GM18520 (cell line): ENCODE data around the gene TMEM184C.

ENCODE experiments used
- ATAC-seq: cut with Tn5 transposase; IDR thresholded peaks from one replicate; pipeline ENCODE4 v1.9.1; 2021; ENCODE audit not compliant: unreplicated experiment

Gene TMEM184C

GRCh38 chr4:147648656-147649055 lies 31.5 kb downstream of the TMEM184C start:
- no peak for ATAC-seq

GRCh38 chr4:147651563-147651962 lies 34.4 kb downstream of the TMEM184C start:
- ATAC-seq = no peak

GRCh38 chr4:147655639-147656038 lies 38.4 kb downstream of the TMEM184C start:
- no peak for ATAC-seq

DNA sequence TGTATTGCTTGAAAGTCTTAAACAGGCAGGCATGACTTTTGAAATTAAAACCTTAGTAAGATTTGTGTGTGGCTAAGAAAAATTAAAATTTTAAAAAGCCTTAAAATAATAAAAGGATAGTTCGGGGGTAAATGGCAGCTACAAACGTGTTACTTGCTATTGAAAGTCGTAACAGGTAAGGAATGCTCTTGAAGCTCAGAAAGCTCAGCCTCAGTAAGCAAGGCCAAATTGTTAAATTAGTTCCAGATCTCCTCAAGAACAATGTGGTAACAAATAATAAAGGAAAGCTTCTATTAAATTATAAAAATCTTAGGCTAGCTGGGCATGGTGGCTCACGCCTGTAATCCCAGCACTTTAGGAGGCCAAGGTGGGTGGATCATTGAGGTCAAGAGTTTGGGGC lies 41.3 kb downstream of the TMEM184C start:
- no peak for ATAC-seq

DNA sequence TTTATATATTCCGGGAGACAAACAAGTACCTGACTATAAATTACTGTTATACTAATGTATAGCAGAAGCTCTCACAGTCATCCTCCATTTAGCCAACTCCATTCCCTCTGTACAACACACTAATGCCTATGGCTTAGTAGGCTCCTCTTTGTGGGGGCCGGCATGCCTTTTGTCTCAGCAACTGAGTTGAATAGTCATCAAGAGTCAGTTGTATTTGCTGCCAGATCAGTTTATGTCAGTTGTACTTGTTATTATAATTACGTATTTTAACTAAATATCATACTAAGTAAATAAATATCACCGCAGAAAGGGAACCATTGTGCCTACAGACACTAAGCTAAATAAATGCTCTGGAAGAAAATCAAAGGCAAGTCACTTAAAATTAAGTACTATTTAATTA lies 56.9 kb downstream of the TMEM184C start:
- no peak for ATAC-seq

DNA sequence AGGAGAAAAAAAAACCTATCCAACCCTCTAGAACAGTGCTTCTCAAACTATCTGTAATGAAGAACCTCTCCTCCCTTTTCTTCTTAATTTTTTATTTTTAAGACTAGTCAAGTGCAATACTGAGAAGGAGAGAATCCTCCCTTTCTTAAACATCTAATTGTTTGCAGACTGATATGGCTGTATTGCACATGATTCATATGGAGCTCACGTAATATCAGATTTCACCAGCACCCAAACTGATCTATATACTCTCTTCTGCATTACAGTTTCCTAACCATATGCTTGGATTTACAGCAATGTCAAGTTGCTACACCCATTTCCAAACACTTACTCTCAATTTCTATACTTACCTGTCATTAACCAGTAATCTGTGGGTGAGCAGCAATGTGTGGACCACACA lies 57.3 kb downstream of the TMEM184C start:
- ATAC-seq = no peak

DNA sequence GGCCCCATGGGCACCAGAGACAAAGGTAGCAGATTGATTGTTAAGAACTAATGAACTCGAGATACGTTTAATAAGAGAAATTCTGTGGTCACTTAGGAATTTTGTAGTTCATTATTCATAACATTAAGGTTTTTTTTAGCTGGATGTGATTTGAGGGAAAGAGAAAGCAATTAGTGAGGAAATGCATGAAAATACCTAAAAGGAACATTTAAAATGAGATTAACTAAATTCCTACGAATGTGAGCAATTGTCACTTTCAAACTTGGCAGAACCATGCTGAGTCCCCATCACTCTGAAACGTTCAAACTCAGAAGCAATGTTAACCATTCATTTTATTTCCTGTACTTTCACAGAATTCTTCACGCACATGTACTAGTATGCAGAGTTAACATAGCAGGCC lies 60.9 kb downstream of the TMEM184C start:
- ATAC-seq = no peak

DNA sequence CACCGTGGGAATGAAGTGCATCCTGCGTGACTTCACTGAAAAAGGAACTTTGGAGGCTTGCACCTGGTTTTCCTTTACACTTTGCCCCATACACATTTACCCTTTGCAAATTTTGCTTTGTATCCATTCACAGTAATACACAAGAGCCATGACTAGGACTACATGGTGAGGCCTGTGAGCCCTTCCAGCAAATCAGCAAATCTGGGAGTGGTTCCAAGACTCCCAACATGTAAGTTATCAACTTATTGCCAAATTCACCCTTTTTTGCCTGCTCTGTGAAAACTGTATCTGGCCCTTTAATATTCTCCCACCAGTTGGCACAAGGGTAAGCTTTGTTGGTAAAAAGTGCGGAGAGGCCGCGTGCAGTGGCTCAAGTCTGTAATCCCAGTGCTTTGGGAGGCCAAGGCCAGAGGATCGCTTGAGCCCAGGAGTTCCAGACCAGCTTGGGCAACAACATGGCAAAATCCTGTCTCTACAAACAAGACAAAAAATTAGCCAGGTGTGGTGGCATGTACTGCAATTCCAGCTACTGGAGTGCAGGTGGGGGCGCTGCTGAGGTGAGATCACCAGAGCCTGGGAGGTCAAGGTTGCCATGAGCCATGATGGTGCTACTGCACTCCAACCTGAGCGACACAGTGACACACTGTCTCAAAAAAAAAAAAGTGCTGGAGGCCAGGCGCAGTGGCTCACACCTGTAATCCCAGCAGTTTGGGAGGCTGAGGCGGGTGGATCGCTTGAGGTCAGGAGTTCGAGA lies 61.8 kb downstream of the TMEM184C start:
- no peak for ATAC-seq

DNA sequence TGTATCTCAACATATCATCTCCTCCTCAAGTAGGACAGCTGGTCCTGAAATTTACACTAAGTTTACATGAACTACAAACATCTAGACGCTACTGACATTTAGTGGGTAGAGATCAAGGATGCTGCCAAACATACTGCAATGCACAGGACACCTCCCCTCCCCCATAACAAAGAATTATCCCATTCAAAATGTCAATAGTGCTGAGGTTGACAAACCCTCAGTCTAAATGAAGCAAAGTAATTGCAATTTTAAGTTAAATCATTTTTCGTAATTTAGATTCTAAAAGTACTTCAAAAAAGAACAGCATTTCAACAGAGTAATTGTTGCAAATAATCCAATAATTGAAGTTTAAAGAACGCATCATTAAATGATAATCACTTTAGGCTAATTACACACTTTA lies 65.6 kb downstream of the TMEM184C start:
- no peak for ATAC-seq

DNA sequence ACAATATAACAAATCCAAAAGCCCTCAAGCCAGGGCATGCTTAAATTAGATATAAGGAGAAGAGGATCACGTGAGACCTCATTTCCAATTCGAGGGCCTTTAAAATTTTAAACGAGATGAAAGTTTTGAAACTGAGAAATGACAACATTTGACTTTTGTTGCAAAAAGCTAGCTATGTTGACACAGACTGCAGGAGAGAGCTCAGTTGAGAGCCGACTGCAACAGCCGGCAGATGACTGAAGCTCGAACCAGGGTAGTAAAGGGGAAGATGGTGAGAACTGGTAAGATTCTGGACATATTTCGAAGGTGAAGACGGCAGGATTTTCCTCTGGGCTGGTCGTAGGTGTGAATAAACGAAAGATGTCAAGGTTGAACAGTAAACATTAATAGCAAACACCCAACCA lies 66.0 kb downstream of the TMEM184C start:
- no peak for ATAC-seq

DNA sequence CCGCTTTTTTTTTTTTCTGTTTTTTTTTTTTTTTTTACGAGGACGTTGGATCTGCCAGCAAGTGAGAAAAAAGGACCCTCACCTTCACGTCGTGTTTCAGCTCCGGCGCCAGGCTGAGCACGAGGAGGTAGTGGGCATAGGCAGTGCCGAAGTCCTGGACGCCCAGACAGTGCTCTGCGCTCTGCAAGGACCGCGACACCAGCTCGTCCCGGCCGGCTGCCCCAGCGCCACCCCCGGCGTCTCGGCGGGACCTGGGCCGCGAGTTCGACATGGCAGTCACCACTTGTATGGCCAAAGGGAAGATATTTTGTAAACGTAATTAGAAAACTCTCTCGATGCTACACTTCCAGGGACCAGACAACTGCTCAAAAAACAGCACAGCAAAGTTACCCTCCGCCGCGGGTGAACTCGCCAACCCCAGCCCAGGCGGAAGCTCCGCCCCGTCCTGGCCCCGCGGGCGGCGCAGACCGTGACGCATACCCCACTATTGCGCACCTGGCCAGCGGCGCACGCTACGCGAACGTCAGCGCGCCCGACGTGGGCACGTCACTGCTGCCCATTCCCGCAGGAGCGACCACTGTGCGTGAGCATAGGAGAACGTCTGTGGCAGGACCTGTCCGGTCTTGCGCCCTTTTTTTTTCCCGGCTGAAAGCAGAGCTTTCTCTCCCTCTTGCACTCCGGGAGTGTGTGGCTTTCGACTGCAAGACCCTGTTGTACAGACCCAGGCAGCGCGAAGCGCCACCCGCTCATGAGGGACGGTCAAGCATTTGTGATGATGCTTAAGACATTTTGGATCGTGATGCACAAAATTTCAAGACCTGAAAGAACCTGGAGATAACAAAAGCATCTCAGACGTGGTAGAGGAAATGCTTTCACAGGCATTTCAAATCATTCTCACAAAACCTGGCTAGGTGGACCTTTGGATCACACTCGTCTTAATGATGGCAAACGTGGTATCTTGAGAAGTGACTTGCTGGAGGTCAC lies 66.8 kb downstream of the TMEM184C start, which contains the start of gene PRMT9:
PRMT9 (minus strand) TSS at position 447 of the 984 bp plus-strand sequence; CDS start at position 271, 176 bp downstream.
- peak; percentile 100 for ATAC-seq

- no peak for ATAC-seq
These were observed 71.9 kb downstream of the TMEM184C start for GRCh38 chr4:147689067-147689466.

GRCh38 chr4:147691820-147692219 lies 74.6 kb downstream of the TMEM184C start:
- no peak for ATAC-seq

DNA sequence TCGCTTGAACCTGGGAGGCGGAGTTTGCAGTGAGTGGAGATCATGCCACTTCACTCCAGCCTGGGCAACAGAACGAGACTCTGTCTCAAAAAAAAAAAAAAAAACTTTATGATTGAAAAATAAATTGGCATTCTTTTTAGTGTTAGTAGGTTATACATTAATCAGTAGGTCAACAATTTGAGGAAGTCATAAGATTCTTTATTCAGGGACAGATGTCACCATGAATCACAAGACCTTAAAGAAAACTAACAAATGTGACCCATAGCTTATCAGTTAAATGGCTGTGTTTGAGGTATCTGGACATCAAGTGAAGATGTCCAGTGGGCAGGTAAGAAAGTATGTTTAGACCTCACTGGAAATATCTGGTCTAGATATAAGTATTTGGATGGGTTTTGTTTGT lies 76.0 kb downstream of the TMEM184C start:
- ATAC-seq = no peak

GRCh38 chr4:147696866-147697265 lies 79.7 kb downstream of the TMEM184C start:
- ATAC-seq = no peak

DNA sequence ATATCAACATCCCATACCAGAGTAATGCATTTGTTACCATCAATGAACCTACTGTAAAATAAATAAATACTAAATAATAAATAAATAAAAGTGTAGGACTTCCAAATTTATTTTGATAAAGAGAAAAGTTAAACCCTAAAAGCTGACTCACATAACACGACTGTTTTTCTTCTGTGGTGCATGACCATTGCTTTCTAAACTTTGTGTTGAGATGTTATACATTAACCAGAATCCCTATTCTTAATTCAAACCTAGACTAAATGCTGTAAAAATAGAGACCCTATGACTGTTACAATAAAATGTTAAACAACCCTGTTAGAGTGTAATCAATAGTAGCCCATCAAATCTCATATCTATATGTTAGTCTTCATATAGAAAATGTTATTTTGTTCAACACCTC lies 87.6 kb downstream of the TMEM184C start:
- ATAC-seq = no peak

- no peak for ATAC-seq
These were observed 90.9 kb downstream of the TMEM184C start for GRCh38 chr4:147707892-147708672.

DNA sequence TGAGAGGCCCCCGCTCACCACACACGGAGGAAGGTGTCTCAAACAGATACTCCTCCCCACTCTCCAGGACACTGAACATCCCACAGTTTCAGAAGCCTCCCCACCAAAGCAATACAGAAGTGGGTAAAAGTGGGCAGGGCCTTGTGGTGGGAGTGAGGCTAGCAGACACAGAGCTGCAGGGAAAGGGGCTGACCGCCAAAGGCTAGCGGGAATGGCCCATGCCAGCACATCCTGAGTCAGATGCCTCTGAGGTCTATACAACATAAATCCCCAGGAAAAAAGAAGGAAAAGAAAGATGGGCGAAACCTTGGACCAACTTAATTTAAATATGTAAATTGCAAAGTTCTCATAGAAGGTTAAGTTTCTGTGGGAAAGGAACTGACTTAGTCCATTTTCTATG lies 92.8 kb downstream of the TMEM184C start:
- no peak for ATAC-seq

DNA sequence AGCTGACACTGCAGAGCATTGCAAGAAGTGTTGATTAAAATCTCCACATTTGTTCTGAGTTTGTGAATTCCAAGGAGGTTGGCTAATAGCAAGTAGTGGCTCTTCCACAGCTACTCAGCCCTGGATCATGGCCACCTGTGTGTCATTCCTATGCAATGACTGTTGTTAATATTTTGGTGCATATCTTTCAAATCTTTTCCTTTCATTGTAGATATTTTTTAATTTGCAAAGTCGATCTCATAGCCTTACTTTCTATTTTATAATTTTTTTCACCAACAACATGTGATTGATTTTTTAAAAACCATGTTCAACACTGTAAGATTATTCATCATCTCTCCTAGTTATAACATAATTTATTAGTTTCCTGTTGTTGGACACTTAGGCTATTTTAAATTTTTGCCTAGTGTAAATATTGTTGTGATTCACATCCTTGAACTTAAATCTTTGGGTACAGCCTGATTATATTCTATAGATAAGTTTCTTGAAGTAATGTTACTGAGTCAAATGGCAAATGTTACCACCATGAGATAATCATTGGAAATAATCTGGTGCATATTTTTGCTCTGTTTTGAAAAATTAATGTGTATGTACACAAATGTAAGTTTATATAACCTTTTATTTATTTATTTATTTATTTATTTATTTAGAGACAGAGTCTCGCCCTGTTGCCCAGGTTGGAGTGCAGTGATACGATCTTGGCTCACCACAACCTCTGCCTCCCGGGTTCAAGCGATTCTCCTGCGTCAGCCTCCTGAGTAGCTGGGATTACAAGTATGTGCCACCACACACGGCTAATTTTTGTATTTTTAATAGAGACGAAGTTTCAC lies 97.6 kb downstream of the TMEM184C start:
- no peak for ATAC-seq

DNA sequence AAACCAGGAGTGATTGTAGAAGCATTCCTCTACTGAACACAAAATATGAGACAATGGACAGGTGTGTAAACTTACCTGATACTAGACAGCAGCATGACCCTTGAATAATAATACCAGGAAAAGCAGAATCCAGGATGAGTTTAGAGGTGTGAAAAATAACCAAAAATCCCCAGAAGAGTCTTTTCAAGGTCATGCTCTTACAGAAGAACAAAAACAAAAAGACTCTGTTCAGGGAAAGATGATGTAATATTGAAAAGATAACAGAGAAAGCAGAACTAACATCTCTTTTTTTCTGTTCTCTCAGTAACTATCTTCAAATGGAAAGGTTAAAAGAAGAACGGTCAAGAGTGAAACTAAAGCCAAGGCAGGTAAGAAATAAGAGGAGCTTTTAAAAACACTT lies 100.7 kb downstream of the TMEM184C start:
- peak; percentile 87 for ATAC-seq
